ENCODE data around the gene ATP4B.

DNA sequence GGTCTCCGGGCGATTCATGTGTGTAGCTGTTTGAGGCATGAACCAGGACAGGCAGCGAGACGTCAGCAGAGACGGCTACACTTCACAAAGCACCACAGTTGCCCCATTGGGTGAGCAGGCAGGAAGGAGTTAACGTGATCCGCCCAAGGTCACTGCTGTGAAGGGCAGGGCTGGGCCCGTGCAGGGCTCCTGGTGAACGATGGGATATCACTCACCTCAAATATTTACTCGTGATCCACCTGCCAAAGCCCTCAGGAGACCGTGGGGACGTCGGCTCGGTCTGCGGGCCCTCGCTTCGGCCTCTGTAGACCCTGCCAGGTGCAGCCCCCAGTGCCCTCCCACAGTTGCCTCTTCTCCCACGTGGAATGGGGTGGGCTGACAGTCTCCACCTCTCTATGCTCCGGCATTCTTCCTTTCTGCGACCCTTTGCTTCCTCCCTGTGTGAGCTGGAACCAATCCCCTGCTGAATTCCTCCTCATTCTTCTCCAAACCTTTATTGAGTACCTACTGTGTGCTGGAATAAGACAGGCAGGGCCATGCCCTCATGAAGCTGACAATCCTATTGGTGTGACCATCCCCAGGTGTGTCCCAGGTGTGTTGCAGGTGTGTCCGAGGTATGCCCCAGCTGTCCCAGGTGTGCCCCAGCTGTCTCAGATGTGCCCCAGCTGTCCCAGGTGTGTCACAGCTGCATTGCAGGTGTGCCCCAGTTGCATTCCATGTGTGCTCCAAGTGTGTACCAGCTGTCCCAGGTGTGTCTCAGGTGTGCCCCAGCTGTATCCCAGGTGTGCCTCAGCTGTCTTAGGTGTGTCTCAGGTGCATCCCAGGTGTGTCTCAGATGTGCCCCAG lies 7.0 kb upstream of the ATP4B start:
- TF ChIP-seq POLR2A (IDR thresholded peaks at IDR 0.05; ENCODE audit: low read length): no peak
- no peak for TF ChIP-seq GATA1 (IDR thresholded peaks at IDR 0.05; ENCODE audit: low read depth, low read length)
